Activated T-helper 17 cell treated with anti-CD3 and anti-CD28 coated beads, Interleukin-2, amount 50 U/mL, for 72 hours (primary cell): ENCODE data around the gene GTF3C5. TPM values are rescaled to one million over a fixed set of nuclear protein-coding genes. Genes with fewer than 3 reads are reported as not detected.
A peak's percentile ranks its signal among the peaks of the same experiment; 100 is the strongest.

Source experiments
- ATAC-seq: fragments of 150-1000 bp; cut with Tn5 transposase; replicated peaks from 2 replicates; pipeline ENCODE4 v1.10.0; 2021; ENCODE audit warnings: mild to moderate bottlenecking, moderate library complexity
- H3K27ac Mint-ChIP-seq: one replicate; pipeline ENCODE4 v1.8.0; 2022; ENCODE audit warnings: mixed read lengths
- H3K27me3 Mint-ChIP-seq: one replicate; pipeline ENCODE4 v1.8.0; 2022; ENCODE audit warnings: mixed read lengths
- H3K36me3 Mint-ChIP-seq: one replicate; pipeline ENCODE4 v1.8.0; 2022; ENCODE audit warnings: low read depth, mild to moderate bottlenecking, mixed read lengths
- H3K4me1 Mint-ChIP-seq: one replicate; pipeline ENCODE4 v1.8.0; 2022; ENCODE audit warnings: mixed read lengths
- H3K4me3 Mint-ChIP-seq: one replicate; pipeline ENCODE4 v1.8.0; 2022; ENCODE audit warnings: mild to moderate bottlenecking, mixed read lengths
- H3K9me3 Mint-ChIP-seq: one replicate; pipeline ENCODE4 v1.8.0; 2022; ENCODE audit warnings: mixed read lengths
- total RNA-seq, 2 donors: library from RNA; stranded (reverse); gene quantifications; one replicate each; pipeline ENCODE4 v1.2.3, GENCODE V29; 2022

The GTF3C5 gene
- total RNA-seq, 2 donors from 2014 or later: 83.3 to 118 TPM

- H3K9me3 Mint-ChIP-seq: no peaks in the 10 kb centered on the region
- H3K36me3 Mint-ChIP-seq: peaks cover 93% of the 10 kb centered on the region
- H3K4me3 Mint-ChIP-seq: no peak overlapping the region
- no peaks in the 10 kb centered on the region for H3K27me3 Mint-ChIP-seq
- ATAC-seq: no peak
- H3K4me1 Mint-ChIP-seq: no peaks in the 10 kb centered on the region
- peak overlapping the region; percentile 82 for H3K27ac Mint-ChIP-seq
Measured at GRCh38 chr9:133102190-133103021, 71.6 kb downstream of the GTF3C5 start.

DNA sequence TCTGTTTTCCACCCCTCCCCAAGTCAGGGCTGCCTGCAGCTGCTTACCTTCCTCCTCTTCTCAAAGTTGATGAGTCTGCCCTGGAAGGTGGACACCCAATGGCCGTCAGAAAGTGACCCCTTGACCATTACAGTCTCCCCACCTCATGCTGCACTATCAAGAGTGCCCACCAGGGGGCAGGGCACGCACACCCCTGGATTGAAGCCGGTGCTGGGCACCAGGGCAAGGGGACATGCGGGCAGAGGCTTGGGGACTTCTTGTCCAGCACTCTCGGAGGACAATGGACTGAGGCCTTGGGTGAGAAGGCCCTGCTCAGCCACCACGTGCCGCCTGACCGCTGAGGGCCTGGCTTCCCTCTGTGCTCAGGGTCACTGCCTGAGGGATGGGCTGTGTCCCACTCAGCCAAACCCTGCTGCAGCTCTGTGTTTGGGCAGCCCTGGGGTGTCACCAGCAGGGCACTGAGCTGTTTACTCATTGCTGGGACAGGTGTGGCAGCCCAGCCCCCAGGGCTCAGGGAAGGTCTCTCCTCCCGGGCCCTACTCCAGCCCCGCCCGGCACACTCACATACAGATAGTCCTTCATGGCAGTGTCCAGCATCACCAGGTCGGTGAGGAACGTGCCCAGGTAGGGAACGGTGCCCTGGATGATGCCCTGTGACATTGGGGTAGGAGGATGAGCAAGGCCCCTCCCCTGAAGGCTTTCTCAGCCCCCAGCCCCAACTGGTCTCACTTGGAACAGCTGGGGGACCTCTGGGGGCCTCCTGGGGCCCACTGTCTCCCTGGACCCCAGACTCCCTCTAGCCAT is 72.6 kb downstream of the GTF3C5 start:
- H3K4me3 Mint-ChIP-seq: no peak overlapping the region
- H3K9me3 Mint-ChIP-seq: no peaks in the 10 kb centered on the region
- no peaks in the 10 kb centered on the region for H3K4me1 Mint-ChIP-seq
- ATAC-seq: peak; percentile 56
- H3K36me3 Mint-ChIP-seq: peaks cover 93% of the 10 kb centered on the region
- no peaks in the 10 kb centered on the region for H3K27me3 Mint-ChIP-seq
- peak overlapping the region; percentile 82 for H3K27ac Mint-ChIP-seq

DNA sequence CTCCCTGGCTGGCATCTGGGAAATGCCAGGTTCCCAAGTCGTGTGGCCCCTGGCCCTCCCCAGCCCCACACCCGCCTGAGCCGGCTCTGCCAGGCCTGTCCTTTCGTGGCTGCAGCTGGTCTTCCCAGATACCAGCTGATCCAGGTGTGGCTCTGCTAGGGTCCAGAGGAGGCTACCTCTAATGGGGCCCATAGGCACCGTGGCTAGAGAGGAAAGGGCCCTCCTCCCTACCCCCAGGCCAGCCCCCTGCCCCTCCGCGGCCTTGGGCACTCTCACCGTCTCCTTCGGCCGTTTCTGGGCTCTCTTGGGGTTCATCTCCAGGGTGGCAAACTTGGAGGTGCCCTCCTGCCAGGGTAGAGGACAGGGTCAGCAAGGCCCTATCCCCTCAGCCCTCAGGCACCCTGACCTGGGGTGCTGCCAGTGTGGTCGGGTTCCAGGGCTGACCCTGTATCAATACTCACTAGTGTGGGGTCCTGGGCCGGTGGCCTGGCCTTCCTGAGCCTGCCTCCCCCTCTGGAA is 73.2 kb downstream of the GTF3C5 start:
- no peak overlapping the region for H3K4me3 Mint-ChIP-seq
- H3K27ac Mint-ChIP-seq: no peak overlapping the region
- H3K9me3 Mint-ChIP-seq: no peaks in the 10 kb centered on the region
- peaks cover 93% of the 10 kb centered on the region for H3K36me3 Mint-ChIP-seq
- no peaks in the 10 kb centered on the region for H3K27me3 Mint-ChIP-seq
- no peak for ATAC-seq
- H3K4me1 Mint-ChIP-seq: no peaks in the 10 kb centered on the region

DNA sequence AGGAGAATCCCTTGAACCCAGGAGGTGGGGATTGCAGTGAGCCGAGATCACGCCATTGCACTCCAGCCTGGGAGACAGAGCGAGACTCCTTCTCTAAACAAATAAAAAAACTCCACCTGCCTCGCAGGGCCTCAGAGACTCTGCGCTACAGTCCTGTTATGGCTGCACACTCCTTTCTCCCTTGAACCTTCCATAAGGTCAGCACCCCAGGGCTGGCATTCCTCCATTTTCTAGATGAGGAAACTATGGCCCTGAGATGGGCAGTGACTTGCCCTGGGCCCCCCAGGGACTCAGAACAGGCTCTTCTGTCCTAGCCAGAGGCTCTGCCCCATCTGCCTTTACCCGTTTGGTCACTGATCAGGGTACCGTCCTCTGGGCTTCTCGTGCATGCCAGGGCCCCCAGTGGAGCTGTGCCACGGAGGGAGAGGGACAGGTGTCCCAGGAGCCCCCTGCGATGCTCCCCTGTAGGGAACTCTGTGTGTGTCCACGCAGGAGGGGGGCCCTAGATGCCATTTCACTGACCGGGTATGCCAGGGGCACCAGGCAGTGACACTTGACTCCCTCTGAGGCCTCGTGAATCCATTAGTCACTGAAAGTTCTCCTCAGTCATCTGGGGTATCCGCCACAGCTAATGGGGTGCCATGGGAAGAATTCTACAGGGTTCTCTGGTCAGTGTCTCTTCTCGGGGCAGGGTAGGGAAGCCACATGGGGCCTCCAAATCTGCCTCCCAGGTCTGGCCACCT is 74.1 kb downstream of the GTF3C5 start:
- Mint-ChIP-seq H3K4me3 (no peak overlapping the region), H3K36me3 (peaks cover 93% of the 10 kb centered on the region), H3K4me1 (no peaks in the 10 kb centered on the region), H3K9me3 (no peaks in the 10 kb centered on the region), H3K27me3 (no peaks in the 10 kb centered on the region), H3K27ac (no peak overlapping the region)
- ATAC-seq: no peak

GRCh38 chr9:133105461-133105770 is 74.6 kb downstream of the GTF3C5 start:
- ATAC-seq: no peak
- Mint-ChIP-seq H3K27me3 (no peaks in the 10 kb centered on the region), H3K9me3 (no peaks in the 10 kb centered on the region), H3K27ac (no peak overlapping the region), H3K4me3 (no peak overlapping the region), H3K4me1 (no peaks in the 10 kb centered on the region), H3K36me3 (peaks cover 93% of the 10 kb centered on the region)

GRCh38 chr9:133106511-133107244 is 75.9 kb downstream of the GTF3C5 start:
- ATAC-seq: no peak
- Mint-ChIP-seq H3K27me3 (no peaks in the 10 kb centered on the region), H3K4me3 (no peak overlapping the region), H3K9me3 (no peaks in the 10 kb centered on the region), H3K27ac (peak overlapping the region; percentile 54), H3K36me3 (peaks cover 93% of the 10 kb centered on the region), H3K4me1 (no peaks in the 10 kb centered on the region)

DNA sequence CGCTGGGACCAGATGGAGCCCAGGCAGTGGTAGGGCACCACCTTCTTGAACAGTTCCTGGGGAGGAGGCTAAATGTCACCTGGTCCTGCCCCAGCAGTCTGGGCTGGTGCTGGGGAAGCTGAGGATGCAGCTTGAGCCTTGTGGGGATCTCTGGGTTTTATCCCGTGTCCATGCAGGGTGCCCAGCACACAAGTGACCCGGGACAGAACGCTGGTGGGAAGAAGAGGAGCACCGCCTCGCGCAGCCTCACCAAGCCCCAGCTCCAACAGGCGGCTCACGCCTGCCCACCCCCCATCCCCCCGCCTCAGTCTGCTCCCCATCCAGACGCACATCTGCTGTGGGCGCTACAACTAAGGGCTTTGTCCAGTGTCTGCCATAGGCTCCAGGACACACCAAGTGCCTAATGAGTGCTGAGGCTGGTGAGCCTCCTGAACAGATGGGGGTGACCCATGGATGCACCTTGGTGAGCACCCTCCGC is 76.5 kb downstream of the GTF3C5 start:
- peaks cover 93% of the 10 kb centered on the region for H3K36me3 Mint-ChIP-seq
- H3K4me3 Mint-ChIP-seq: no peak overlapping the region
- no peaks in the 10 kb centered on the region for H3K27me3 Mint-ChIP-seq
- no peaks in the 10 kb centered on the region for H3K9me3 Mint-ChIP-seq
- H3K4me1 Mint-ChIP-seq: no peaks in the 10 kb centered on the region
- no peak overlapping the region for H3K27ac Mint-ChIP-seq
- ATAC-seq: no peak

Other genes with a start within 250 kb of the GTF3C5 start
- under 1 TPM in 1 of 2 donors, not detected in 1; 0.66 TPM for gene AK8, start 152.7 kb upstream of the GTF3C5 start, total RNA-seq
- 1 to 10 TPM in 1 of 2 donors, under 1 TPM in 1; 0.95 to 1.3 TPM for gene SPACA9, start 152.1 kb upstream of the GTF3C5 start, total RNA-seq
- 10 to 100 TPM; 31.2 to 45.4 TPM for gene TSC1, start 86.4 kb upstream of the GTF3C5 start, total RNA-seq
- gene GFI1B, start 52.3 kb upstream of the GTF3C5 start, total RNA-seq: not detected
- 1 to 10 TPM; 1.2 to 4.2 TPM for gene CEL, start 31.0 kb downstream of the GTF3C5 start, total RNA-seq
- 100 to 1,000 TPM; 101 to 156 TPM for gene RALGDS, start 90.2 kb downstream of the GTF3C5 start, total RNA-seq
- gene GBGT1, start 132.9 kb downstream of the GTF3C5 start, total RNA-seq: 1 to 10 TPM; 2.8 to 7.2 TPM
- not detected for gene OBP2B, start 178.3 kb downstream of the GTF3C5 start, total RNA-seq
- gene ABO, start 244.2 kb downstream of the GTF3C5 start, total RNA-seq: not detected